Liver (tissue), 9 donors: ENCODE results near the gene CUL3. TPM values are rescaled to one million over a fixed set of nuclear protein-coding genes. Genes with fewer than 3 reads are reported as not detected.

Experiments
- DNase-seq: peaks from one replicate; pipeline ENCODE4 v3.0.0-alpha.2; 2017; ENCODE audit warnings: low spot score
- H3K27ac ChIP-seq, 2 donors: one replicate each; pipeline ENCODE4 v1.7.0; 2013; ENCODE audit warnings: inconsistent platforms in 2 of 2, low read length in 2 of 2, control low read depth in 1 of 2, low read depth in 1 of 2, mild to moderate bottlenecking in 1 of 2
- H3K27me3 ChIP-seq, 4 donors: one replicate each; pipeline versions ENCODE4 v1.6.1 to v1.7.0; 2013; ENCODE audit warnings: low read length in 3 of 4, inconsistent platforms in 1 of 4, mild to moderate bottlenecking in 1 of 4, moderate library complexity in 1 of 4; ENCODE audit not compliant: control insufficient read depth in 4 of 4, insufficient read depth in 4 of 4
- H3K36me3 ChIP-seq, 4 donors: one replicate each; pipeline versions ENCODE4 v1.6.1 to v1.7.0; 2013; ENCODE audit warnings: low read length in 3 of 4, mild to moderate bottlenecking in 3 of 4, low read depth in 1 of 4, moderate library complexity in 1 of 4; ENCODE audit not compliant: control insufficient read depth in 4 of 4, insufficient read depth in 3 of 4
- H3K4me1 ChIP-seq, 4 donors: one replicate each; pipeline versions ENCODE4 v1.6.1 to v1.7.0; 2013; ENCODE audit warnings: low read length in 3 of 4, mild to moderate bottlenecking in 3 of 4, moderate library complexity in 1 of 4; ENCODE audit not compliant: control insufficient read depth in 4 of 4, insufficient read depth in 4 of 4
- H3K4me3 ChIP-seq, 3 donors: one replicate each; pipeline versions ENCODE4 v1.6.1 to v1.7.0; 2013; ENCODE audit warnings: low read length in 3 of 3, control low read depth in 1 of 3, low read depth in 1 of 3, mild to moderate bottlenecking in 1 of 3
- H3K9ac ChIP-seq, 2 donors: one replicate each; pipeline ENCODE4 v1.7.0; 2013; ENCODE audit warnings: low read length in 2 of 2, mild to moderate bottlenecking in 2 of 2, moderate library complexity in 2 of 2, control low read depth in 1 of 2, low read depth in 1 of 2
- H3K9me3 ChIP-seq, 4 donors: one replicate each; pipeline versions ENCODE4 v1.6.1 to v1.7.0; 2013; ENCODE audit warnings: low read length in 3 of 4; ENCODE audit not compliant: control insufficient read depth in 4 of 4
- EGR1 ChIP-seq, 2 donors: IDR thresholded peaks; 2 replicates each; pipeline ENCODE4 v1.6.1; 2016 to 2018; ENCODE audit warnings: antibody characterized with exemption in 2 of 2, low read depth in 2 of 2
- FOXA1 ChIP-seq: IDR thresholded peaks from 2 replicates; pipeline ENCODE4 v1.6.1; 2016; ENCODE audit warnings: antibody characterized with exemption
- FOXA2 ChIP-seq: IDR thresholded peaks from 2 replicates; pipeline ENCODE4 v1.6.1; 2016; ENCODE audit warnings: antibody characterized with exemption
- GABPA ChIP-seq, 2 donors: IDR thresholded peaks in 1 of 2; conservative IDR thresholded peaks in 1 of 2; 2 replicates each; pipeline ENCODE4 v1.6.1; 2016; ENCODE audit warnings: antibody characterized with exemption in 2 of 2, mild to moderate bottlenecking in 1 of 2, moderate library complexity in 1 of 2
- HNF4A ChIP-seq, 2 donors: conservative IDR thresholded peaks; 2 replicates each; pipeline ENCODE4 v1.6.1; 2016; ENCODE audit warnings: antibody characterized with exemption in 2 of 2, mild to moderate bottlenecking in 2 of 2
- HNF4G ChIP-seq: IDR thresholded peaks from 2 replicates; pipeline ENCODE4 v1.6.1; 2016; ENCODE audit warnings: antibody characterized with exemption
- JUND ChIP-seq, 2 donors: IDR thresholded peaks; 2 replicates each; pipeline ENCODE4 v1.6.1; 2016; ENCODE audit warnings: antibody characterized with exemption in 2 of 2
- NR2F2 ChIP-seq: IDR thresholded peaks from 2 replicates; pipeline ENCODE4 v1.6.1; 2016; ENCODE audit warnings: antibody characterized with exemption
- RAD21 ChIP-seq, 2 donors: IDR thresholded peaks; 2 replicates each; pipeline ENCODE4 v1.6.1; 2016; ENCODE audit warnings: antibody characterized with exemption in 2 of 2, mild to moderate bottlenecking in 2 of 2
- RXRA ChIP-seq, 2 donors: IDR thresholded peaks; 2 replicates each; pipeline ENCODE4 v1.6.1; 2017 to 2018; ENCODE audit warnings: antibody characterized with exemption in 2 of 2, mild to moderate bottlenecking in 1 of 2
- SP1 ChIP-seq: IDR thresholded peaks from 2 replicates; pipeline ENCODE4 v1.6.1; 2018; ENCODE audit warnings: antibody characterized with exemption, mild to moderate bottlenecking
- TAF1 ChIP-seq: conservative IDR thresholded peaks from 2 replicates; pipeline ENCODE4 v1.6.1; 2016; ENCODE audit warnings: antibody characterized with exemption, mild to moderate bottlenecking
- YY1 ChIP-seq: IDR thresholded peaks from 2 replicates; pipeline ENCODE4 v1.6.1; 2016; ENCODE audit warnings: antibody characterized with exemption, mild to moderate bottlenecking
- WGBS: extraction: QIAGEN DNeasy Blood & Tissue Kit; methylation state at CpG from one replicate; pipeline ENCODE4 v1.1.7; 2013; 5-methylcytosine and 5-hydroxymethylcytosine counted together
- polyA plus RNA-seq, 2 donors: library from polyadenylated mRNA; stranded (reverse) in 1 of 2; unstranded in 1 of 2; fragments of 200-250 nt in 1 of 2; fragments of >200 nt in 1 of 2; fragmentation: Nextera tagmentation in 1 of 2; extraction: Ambion mirVana in 1 of 2; gene quantifications; one replicate each; pipeline versions ENCODE4 v1.2.1 to v1.2.3, GENCODE V29; 2013 to 2015
- total RNA-seq, 2 donors: library from RNA; depleted of rRNA; stranded (reverse); fragments of >200 nt; gene quantifications; one replicate each; pipeline ENCODE4 v1.2.3, GENCODE V29; 2014
- TF ChIP-seq, protein P1 (sequence below): IDR thresholded peaks from 2 replicates; pipeline ENCODE4 v1.6.1; 2016; ENCODE audit warnings: antibody characterized with exemption
- TF ChIP-seq, protein P2 (sequence below): IDR thresholded peaks from 2 replicates; pipeline ENCODE4 v1.6.1; 2016; ENCODE audit warnings: antibody characterized with exemption, mild to moderate bottlenecking
- TF ChIP-seq, protein P3 (sequence below): fragments of 150-350 bp; IDR thresholded peaks from 2 replicates; pipeline ENCODE4 v1.5.1; 2017; ENCODE audit warnings: improper control_type of control experiment, low read depth, low read length; ENCODE audit not compliant: missing input control
- TF ChIP-seq, protein P4 (sequence below): IDR thresholded peaks from 2 replicates; pipeline ENCODE4 v1.6.1; 2016; ENCODE audit warnings: antibody characterized with exemption
- TF ChIP-seq, protein P5 (sequence below): IDR thresholded peaks from 2 replicates; pipeline ENCODE4 v1.6.1; 2016; ENCODE audit warnings: antibody characterized with exemption
- donor health status: healthy.
- donor health status: healthy.
- donor health status: healthy.
- donor health status: healthy.
- donor health status: healthy.

The CUL3 gene
- total and polyA plus RNA-seq, 4 donors: 24.7 to 48.9 (median 33.1) TPM

DNA sequence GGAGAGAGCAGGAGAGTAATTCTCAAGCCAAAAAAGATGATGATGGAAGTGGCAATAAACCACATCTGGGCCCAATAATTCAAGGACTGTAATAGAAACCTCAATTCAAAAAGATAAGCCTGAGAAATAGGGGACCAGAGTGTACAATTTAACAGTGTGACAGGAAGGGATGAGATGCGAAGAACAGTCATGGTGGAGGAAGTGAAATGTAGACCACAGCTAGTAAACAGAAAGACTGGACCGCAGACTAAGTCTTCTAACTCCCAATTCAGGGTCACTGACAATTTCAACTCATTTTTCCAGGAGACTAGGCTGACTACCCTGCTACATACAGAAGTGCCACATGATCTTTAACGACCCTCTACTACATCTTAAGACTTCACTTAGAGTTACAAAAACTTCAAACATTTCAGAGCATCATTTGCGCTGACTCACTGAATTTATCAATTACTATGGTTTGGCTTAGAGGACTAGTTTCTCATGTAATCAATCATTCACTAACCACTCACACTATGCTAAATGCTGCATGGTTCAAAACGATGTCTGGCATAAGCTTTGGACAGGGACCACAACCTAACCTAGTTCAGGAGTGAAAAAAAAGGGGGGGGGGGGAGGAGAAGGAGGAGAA lies 9.0 kb downstream of the CUL3 start:
- DNase-seq: no peak
- H3K27me3 ChIP-seq: no peaks in the 10 kb centered on the region
- WGBS: 73% methylated on average over 5 of the region's 5 CpGs
- peaks cover 2 to 38% (median 17%) of the 10 kb centered on the region in 4 donors for H3K4me1 ChIP-seq
- no peak overlapping the region for H3K4me3 ChIP-seq
- no peak overlapping the region for H3K9ac ChIP-seq
- no peaks in the 10 kb centered on the region for H3K9me3 ChIP-seq
- H3K27ac ChIP-seq: no peak overlapping the region
- TF ChIP-seq, protein P1, sequence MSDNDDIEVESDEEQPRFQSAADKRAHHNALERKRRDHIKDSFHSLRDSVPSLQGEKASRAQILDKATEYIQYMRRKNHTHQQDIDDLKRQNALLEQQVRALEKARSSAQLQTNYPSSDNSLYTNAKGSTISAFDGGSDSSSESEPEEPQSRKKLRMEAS: no peak
- H3K36me3 ChIP-seq: no peaks in the 10 kb centered on the region

GRCh38 chr2:224574423-224575084 lies 10.6 kb downstream of the CUL3 start:
- Histone ChIP-seq H3K4me1 (peaks cover 4 to 48% (median 24%) of the 10 kb centered on the region in 4 donors), H3K9me3 (no peaks in the 10 kb centered on the region), H3K9ac (no peak overlapping the region), H3K27ac (no peak overlapping the region), H3K4me3 (no peak overlapping the region), H3K36me3 (no peaks in the 10 kb centered on the region), H3K27me3 (no peaks in the 10 kb centered on the region)
- no peak for DNase-seq
- TF ChIP-seq YY1: no peak
- TF ChIP-seq, protein P2, sequence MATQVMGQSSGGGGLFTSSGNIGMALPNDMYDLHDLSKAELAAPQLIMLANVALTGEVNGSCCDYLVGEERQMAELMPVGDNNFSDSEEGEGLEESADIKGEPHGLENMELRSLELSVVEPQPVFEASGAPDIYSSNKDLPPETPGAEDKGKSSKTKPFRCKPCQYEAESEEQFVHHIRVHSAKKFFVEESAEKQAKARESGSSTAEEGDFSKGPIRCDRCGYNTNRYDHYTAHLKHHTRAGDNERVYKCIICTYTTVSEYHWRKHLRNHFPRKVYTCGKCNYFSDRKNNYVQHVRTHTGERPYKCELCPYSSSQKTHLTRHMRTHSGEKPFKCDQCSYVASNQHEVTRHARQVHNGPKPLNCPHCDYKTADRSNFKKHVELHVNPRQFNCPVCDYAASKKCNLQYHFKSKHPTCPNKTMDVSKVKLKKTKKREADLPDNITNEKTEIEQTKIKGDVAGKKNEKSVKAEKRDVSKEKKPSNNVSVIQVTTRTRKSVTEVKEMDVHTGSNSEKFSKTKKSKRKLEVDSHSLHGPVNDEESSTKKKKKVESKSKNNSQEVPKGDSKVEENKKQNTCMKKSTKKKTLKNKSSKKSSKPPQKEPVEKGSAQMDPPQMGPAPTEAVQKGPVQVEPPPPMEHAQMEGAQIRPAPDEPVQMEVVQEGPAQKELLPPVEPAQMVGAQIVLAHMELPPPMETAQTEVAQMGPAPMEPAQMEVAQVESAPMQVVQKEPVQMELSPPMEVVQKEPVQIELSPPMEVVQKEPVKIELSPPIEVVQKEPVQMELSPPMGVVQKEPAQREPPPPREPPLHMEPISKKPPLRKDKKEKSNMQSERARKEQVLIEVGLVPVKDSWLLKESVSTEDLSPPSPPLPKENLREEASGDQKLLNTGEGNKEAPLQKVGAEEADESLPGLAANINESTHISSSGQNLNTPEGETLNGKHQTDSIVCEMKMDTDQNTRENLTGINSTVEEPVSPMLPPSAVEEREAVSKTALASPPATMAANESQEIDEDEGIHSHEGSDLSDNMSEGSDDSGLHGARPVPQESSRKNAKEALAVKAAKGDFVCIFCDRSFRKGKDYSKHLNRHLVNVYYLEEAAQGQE: no peak
- TF ChIP-seq, protein P3, sequence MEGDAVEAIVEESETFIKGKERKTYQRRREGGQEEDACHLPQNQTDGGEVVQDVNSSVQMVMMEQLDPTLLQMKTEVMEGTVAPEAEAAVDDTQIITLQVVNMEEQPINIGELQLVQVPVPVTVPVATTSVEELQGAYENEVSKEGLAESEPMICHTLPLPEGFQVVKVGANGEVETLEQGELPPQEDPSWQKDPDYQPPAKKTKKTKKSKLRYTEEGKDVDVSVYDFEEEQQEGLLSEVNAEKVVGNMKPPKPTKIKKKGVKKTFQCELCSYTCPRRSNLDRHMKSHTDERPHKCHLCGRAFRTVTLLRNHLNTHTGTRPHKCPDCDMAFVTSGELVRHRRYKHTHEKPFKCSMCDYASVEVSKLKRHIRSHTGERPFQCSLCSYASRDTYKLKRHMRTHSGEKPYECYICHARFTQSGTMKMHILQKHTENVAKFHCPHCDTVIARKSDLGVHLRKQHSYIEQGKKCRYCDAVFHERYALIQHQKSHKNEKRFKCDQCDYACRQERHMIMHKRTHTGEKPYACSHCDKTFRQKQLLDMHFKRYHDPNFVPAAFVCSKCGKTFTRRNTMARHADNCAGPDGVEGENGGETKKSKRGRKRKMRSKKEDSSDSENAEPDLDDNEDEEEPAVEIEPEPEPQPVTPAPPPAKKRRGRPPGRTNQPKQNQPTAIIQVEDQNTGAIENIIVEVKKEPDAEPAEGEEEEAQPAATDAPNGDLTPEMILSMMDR: no peak
- TF ChIP-seq TAF1: no peak
- TF ChIP-seq FOXA2: no peak
- TF ChIP-seq, protein P4, sequence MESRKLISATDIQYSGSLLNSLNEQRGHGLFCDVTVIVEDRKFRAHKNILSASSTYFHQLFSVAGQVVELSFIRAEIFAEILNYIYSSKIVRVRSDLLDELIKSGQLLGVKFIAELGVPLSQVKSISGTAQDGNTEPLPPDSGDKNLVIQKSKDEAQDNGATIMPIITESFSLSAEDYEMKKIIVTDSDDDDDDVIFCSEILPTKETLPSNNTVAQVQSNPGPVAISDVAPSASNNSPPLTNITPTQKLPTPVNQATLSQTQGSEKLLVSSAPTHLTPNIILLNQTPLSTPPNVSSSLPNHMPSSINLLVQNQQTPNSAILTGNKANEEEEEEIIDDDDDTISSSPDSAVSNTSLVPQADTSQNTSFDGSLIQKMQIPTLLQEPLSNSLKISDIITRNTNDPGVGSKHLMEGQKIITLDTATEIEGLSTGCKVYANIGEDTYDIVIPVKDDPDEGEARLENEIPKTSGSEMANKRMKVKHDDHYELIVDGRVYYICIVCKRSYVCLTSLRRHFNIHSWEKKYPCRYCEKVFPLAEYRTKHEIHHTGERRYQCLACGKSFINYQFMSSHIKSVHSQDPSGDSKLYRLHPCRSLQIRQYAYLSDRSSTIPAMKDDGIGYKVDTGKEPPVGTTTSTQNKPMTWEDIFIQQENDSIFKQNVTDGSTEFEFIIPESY: no peak
- no peak for TF ChIP-seq RXRA (IDR thresholded peaks at IDR 0.05)
- TF ChIP-seq, protein P1: no peak
- TF ChIP-seq JUND (IDR thresholded peaks at IDR 0.05): no peak
- TF ChIP-seq HNF4A (conservative IDR thresholded peaks at IDR 0.05): no peak
- no peak for TF ChIP-seq GABPA (IDR thresholded peaks at IDR 0.05 in 1 of 2, conservative IDR thresholded peaks at IDR 0.05 in 1 of 2)
- TF ChIP-seq SP1: no peak
- no peak for TF ChIP-seq RAD21 (IDR thresholded peaks at IDR 0.05)
- TF ChIP-seq FOXA1: no peak
- TF ChIP-seq, protein P5, sequence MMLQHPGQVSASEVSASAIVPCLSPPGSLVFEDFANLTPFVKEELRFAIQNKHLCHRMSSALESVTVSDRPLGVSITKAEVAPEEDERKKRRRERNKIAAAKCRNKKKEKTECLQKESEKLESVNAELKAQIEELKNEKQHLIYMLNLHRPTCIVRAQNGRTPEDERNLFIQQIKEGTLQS: no peak
- no peak for TF ChIP-seq EGR1 (IDR thresholded peaks at IDR 0.05; ENCODE audit: low read depth in 2 of 2)
- no peak for TF ChIP-seq HNF4G
- TF ChIP-seq NR2F2: no peak
- WGBS: 45% methylated on average over 3 of the region's 3 CpGs
